Motor neuron (in vitro differentiated cells): ENCODE results near the gene ADAM15. TPM values are rescaled to one million over a fixed set of nuclear protein-coding genes. Genes with fewer than 3 reads are reported as not detected.

Experiments used
- ATAC-seq, 8 experiments: fragments of 200-7000 bp; cut with Tn5 transposase; replicated peaks in 6 of 8; 2 replicates each; pipeline ENCODE4 v1.8.0; 2021; ENCODE audit warnings: mild to moderate bottlenecking in 8 of 8, moderate library complexity in 8 of 8
- H3K27ac ChIP-seq, 2 donors: fragments of 250-450 bp; sonication (Bioruptor Pico); 2 replicates each; pipeline ENCODE4 v1.9.0; 2021; ENCODE audit warnings: antibody characterized with exemption in 2 of 2, mild to moderate bottlenecking in 2 of 2, moderate library complexity in 1 of 2
- H3K4me1 ChIP-seq, 2 donors: fragments of 250-450 bp; sonication (Bioruptor Pico); replicated peaks in 1 of 2; 2 replicates each; pipeline ENCODE4 v1.6.1; 2021; ENCODE audit warnings: antibody characterized with exemption in 2 of 2, mild to moderate bottlenecking in 2 of 2, moderate library complexity in 1 of 2
- H3K4me3 ChIP-seq, 5 donors: fragments of 250-450 bp; sonication (Bioruptor Pico); 2 replicates each; pipeline ENCODE4 v1.9.0; 2021; ENCODE audit warnings: antibody characterized with exemption in 5 of 5, mild to moderate bottlenecking in 5 of 5, moderate library complexity in 4 of 5
- WGBS, 10 experiments: fragments of 450-650 bp; shearing (Covaris generic); methylation state at CpG; one replicate each; pipeline ENCODE4 v1.0.0; 2022; 5-methylcytosine and 5-hydroxymethylcytosine counted together
- in situ Hi-C, 9 experiments: fragments of 400-800 bp; cut with MboI; loops; one replicate each; pipeline ENCODE4 v1.15.0; 2021; ENCODE audit warnings: low sequenced_read_pairs in 9 of 9, low pct_unique_long_range_greater_than_20kb in 2 of 9; ENCODE audit not compliant: unreplicated experiment in 9 of 9
- total RNA-seq, 8 experiments: library from RNA; unstranded; fragments of 300-600 nt; gene quantifications; 2 replicates each; pipeline versions ENCODE4 v1.2.3 to v1.2.4, GENCODE V29; 2022

The ADAM15 gene
- total RNA-seq, 8 experiments from 2014 or later: 15.7 to 76.9 (median 28.1) TPM

DNA sequence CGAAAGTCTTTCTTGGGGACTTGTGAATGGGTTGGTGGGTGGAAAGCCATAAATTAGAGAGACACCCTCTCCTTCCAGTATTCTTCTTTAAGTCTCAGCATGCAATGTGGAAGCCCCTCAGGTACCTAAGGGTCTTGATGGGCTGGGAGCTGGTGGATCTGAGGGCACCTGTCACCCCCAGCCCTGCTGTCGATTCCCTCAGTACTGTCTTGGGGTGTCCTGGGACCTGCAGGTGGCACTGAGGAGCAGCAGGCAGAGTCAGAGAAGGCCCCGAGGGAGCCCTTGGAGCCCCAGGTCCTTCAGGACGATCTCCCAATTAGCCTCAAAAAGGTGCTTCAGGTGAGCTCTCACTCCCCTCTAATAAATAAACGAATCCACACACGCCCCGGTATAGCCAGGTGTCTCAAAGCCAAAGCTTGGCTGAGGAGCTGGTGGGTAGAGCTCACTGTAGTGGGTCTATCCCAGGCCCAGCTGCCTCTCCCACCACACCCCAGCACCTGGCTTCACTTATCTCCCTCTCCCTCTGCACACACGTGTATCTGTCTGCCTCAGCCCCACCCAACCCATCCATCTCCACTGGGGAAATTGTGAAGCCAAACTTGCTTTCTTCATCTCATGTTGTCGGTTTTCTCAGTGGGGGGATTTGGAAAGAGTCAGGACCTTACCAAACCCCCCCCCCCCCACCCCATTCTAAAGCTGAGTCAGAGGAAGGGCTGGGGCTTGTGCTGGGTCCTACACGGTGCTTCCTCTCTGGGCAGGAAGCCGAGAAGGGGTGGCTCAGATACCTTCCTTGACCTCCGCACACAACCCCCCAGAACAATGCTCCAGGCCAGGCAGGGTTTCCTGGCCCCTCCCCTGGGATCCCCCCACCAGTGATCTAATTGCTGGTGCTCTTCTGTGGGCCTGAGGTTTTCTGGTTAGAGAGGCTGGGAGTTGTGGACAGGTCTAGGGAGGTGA is 1.6 kb downstream of the ADAM15 start:
- ATAC-seq: no peak
- in situ Hi-C loops: loop anchor here in 5 of 9 experiments (25.0 kb wide), 3 partner anchors 90 to 565 kb away; partner anchors contain the start of genes CHRNB2 (in 3 of the 5), UBE2Q1 (in 3 of the 5), CKS1B (in 2 of the 5) and PBXIP1 (in 2 of the 5)
- WGBS, 10 experiments: 0 to 87% (median 44%) methylated on average over 1 to 6 of the region's 12 CpGs; no CpG with 5 or more reads in 5 of the 10 experiments
- peak overlapping the region; percentile 51 to 66 (median 64) for H3K4me3 ChIP-seq
- H3K27ac ChIP-seq: no peak overlapping the region
- H3K4me1 ChIP-seq: peaks cover 20 to 21% of the 10 kb centered on the region in 2 donors

DNA sequence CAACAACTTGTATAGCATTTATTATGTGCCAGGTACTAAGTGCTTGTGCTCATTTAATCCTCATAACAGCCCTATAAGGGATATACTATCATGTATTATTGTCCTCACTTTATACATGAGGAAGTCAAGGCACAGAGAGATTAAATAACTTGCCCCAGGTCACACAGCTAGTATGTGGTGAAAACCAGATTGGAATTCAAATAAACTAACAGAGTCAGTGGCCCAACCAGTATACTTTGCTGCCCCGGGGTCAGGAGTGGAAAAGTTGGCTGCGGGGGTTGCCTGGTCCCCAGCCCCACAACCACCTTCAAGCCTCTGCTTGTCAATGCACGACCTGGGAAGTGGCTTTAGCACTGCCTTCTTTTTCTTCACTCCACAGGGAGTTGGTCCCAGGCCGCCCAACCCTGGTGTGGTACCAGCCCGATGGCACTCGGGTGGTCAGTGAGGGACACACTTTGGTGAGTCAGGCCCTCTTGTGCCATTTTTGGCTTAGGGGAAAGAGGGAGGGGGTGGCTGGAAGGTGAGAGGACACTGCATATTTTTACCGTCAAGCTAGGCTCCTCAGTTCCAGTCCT is 2.5 kb downstream of the ADAM15 start:
- in situ Hi-C loops: loop anchor here in 5 of 9 experiments (25.0 kb wide), 3 partner anchors 91 to 566 kb away; partner anchors contain the start of genes CHRNB2 (in 3 of the 5), UBE2Q1 (in 3 of the 5), CKS1B (in 2 of the 5) and PBXIP1 (in 2 of the 5)
- 50 to 93% (median 81%) methylated on average over 1 to 7 of the region's 7 CpGs; no CpG with 5 or more reads in 3 of the 10 experiments for WGBS, 10 experiments
- Histone ChIP-seq H3K27ac (no peak overlapping the region), H3K4me1 (peaks cover 20 to 21% of the 10 kb centered on the region in 2 donors), H3K4me3 (no peak overlapping the region)
- no peak for ATAC-seq

DNA sequence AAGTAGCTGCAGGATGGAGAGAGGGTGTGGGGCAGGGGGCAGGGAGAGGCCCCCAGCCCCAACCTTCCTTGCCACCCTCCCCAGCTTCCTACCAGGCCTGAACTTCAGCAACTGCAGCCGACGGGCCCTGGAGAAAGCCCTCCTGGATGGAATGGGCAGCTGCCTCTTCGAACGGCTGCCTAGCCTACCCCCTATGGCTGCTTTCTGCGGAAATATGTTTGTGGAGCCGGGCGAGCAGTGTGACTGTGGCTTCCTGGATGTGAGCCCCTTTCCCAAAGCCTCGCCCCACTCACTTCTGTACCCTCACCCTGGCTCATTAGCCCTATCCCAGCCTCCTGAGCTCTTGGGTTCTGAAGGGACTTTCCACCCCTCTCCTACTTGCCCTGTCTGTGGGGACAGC is 6.0 kb downstream of the ADAM15 start:
- WGBS, 10 experiments: 87 to 91% methylated on average over 3 to 6 of the region's 8 CpGs; no CpG with 5 or more reads in 8 of the 10 experiments
- no peak overlapping the region for H3K27ac ChIP-seq
- H3K4me1 ChIP-seq: peaks cover 15 to 18% of the 10 kb centered on the region in 2 donors
- no peak for ATAC-seq
- in situ Hi-C loops: loop anchor here in 5 of 9 experiments (25.0 kb wide), 3 partner anchors 95 to 570 kb away; partner anchors contain the start of genes CHRNB2 (in 3 of the 5), UBE2Q1 (in 3 of the 5), CKS1B (in 2 of the 5) and PBXIP1 (in 2 of the 5)
- no peak overlapping the region for H3K4me3 ChIP-seq

DNA sequence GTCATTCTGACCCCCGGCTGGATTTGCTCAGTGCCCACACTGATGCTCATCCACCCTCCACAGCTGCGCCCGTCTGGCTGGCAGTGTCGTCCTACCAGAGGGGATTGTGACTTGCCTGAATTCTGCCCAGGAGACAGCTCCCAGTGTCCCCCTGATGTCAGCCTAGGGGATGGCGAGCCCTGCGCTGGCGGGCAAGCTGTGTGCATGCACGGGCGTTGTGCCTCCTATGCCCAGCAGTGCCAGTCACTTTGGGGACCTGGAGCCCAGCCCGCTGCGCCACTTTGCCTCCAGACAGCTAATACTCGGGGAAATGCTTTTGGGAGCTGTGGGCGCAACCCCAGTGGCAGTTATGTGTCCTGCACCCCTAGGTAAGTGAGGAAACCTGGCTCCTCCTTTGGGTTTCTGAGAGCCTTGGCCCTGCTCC is 6.7 kb downstream of the ADAM15 start:
- no peak overlapping the region for H3K4me3 ChIP-seq
- in situ Hi-C loops: loop anchor here in 5 of 9 experiments (25.0 kb wide), 3 partner anchors 95 to 570 kb away; partner anchors contain the start of genes CHRNB2 (in 3 of the 5), UBE2Q1 (in 3 of the 5), CKS1B (in 2 of the 5) and PBXIP1 (in 2 of the 5)
- no peak overlapping the region for H3K27ac ChIP-seq
- no peak for ATAC-seq
- 89 to 100% (median 100%) methylated on average over 3 to 7 of the region's 13 CpGs; no CpG with 5 or more reads in 6 of the 10 experiments for WGBS, 10 experiments
- H3K4me1 ChIP-seq: peaks cover 15 to 16% of the 10 kb centered on the region in 2 donors

DNA sequence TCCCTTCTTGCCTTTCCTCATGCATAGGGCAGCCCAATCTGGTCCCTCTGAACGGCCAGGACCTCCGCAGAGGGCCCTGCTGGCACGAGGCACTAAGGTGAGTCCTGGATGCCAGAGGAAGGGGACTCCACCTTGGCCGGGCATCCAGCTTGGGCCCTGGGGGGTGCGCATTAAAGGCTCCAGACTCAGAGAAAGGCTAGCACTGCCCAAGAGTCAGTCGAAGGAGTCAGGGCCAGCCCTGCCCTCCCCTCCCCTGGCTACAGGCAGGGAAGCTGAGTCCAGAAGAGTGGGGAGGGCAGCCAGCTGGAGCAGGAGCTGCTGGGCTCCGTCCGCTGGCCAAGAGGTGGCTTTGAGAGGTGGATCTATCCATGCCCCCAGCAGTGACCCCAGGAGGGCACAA is 9.6 kb downstream of the ADAM15 start:
- Histone ChIP-seq H3K4me3 (no peak overlapping the region), H3K4me1 (peaks cover 15 to 21% of the 10 kb centered on the region in 2 donors), H3K27ac (no peak overlapping the region)
- ATAC-seq: no peak
- in situ Hi-C loops: loop anchor here in 5 of 9 experiments (25.0 kb wide), 3 partner anchors 98 to 573 kb away; partner anchors contain the start of genes CHRNB2 (in 3 of the 5), UBE2Q1 (in 3 of the 5), CKS1B (in 2 of the 5) and PBXIP1 (in 2 of the 5)
- WGBS, 10 experiments: 87 to 91% methylated on average over 6 to 7 of the region's 8 CpGs; no CpG with 5 or more reads in 8 of the 10 experiments

DNA sequence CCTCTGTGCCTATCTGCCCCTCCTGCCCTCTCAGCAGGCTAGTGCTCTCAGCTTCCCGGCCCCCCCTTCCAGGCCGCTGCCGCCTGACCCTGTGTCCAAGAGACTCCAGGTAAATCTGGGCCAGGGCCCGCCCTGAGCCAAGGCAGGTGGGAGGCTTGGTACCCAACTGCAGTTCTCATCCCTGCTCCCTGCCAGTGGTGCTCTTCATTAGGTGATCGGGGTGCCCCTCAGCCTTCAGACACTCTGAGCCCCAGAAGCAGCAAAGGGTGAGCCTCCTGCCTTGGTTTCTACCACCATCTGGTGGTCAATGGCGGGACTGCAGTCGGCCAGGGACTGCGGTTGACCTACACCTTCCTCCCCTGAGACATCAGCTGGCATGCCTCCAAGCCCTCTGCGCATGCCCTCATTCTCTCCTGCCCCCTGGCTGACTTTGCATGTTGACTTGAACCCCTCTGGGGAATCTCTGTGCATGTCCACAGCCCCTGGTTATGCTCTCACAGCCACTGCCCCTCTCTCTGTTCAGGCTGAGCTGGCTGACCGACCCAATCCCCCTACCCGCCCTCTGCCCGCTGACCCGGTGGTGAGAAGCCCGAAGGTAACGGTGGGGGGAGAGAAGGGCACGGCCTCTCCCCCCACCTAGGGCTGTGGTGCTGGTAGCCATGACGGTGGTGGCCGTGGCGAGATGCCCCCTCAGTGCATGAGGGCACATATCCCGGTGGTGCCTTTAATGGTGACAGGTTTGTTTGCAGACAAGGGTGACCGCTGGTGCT is 10.4 kb downstream of the ADAM15 start:
- H3K27ac ChIP-seq: peak overlapping the region in 1 of 2 donors; percentile 36
- peak; percentile 42 to 63 (median 60) for ATAC-seq
- in situ Hi-C loops: loop anchor here in 5 of 9 experiments (25.0 kb wide), 3 partner anchors 99 to 574 kb away; partner anchors contain the start of genes CHRNB2 (in 3 of the 5), UBE2Q1 (in 3 of the 5), CKS1B (in 2 of the 5) and PBXIP1 (in 2 of the 5)
- H3K4me1 ChIP-seq: peaks cover 15 to 21% of the 10 kb centered on the region in 2 donors
- peak overlapping the region in 1 of 5 donors; percentile 4 for H3K4me3 ChIP-seq
- 0 to 80% (median 10%) methylated on average over 1 to 8 of the region's 21 CpGs; no CpG with 5 or more reads in 3 of the 10 experiments for WGBS, 10 experiments

DNA sequence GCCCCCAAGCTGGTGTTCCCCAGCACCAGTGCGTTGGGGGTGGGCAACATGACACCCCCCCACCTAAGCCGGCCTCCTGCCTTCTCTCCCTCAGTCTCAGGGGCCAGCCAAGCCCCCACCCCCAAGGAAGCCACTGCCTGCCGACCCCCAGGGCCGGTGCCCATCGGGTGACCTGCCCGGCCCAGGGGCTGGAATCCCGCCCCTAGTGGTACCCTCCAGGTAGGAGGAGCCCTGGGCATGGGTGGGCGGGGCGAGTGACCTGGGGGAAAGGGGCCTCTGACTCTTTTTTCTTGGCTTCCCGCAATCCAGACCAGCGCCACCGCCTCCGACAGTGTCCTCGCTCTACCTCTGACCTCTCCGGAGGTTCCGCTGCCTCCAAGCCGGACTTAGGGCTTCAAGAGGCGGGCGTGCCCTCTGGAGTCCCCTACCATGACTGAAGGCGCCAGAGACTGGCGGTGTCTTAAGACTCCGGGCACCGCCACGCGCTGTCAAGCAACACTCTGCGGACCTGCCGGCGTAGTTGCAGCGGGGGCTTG is 11.1 kb downstream of the ADAM15 start:
- Histone ChIP-seq H3K4me1 (peaks cover 15 to 21% of the 10 kb centered on the region in 2 donors), H3K4me3 (peak overlapping the region; percentile 16 to 72 (median 54)), H3K27ac (no peak overlapping the region)
- peak in 5 of 8 experiments; percentile 11 to 27 (median 24) for ATAC-seq
- in situ Hi-C loops: loop anchor here in 5 of 9 experiments (25.0 kb wide), 3 partner anchors 100 to 575 kb away; partner anchors contain the start of genes CHRNB2 (in 3 of the 5), UBE2Q1 (in 3 of the 5), CKS1B (in 2 of the 5) and PBXIP1 (in 2 of the 5)
- WGBS, 10 experiments: 13% methylated on average over 3 of the region's 29 CpGs; no CpG with 5 or more reads in 9 of the 10 experiments

DNA sequence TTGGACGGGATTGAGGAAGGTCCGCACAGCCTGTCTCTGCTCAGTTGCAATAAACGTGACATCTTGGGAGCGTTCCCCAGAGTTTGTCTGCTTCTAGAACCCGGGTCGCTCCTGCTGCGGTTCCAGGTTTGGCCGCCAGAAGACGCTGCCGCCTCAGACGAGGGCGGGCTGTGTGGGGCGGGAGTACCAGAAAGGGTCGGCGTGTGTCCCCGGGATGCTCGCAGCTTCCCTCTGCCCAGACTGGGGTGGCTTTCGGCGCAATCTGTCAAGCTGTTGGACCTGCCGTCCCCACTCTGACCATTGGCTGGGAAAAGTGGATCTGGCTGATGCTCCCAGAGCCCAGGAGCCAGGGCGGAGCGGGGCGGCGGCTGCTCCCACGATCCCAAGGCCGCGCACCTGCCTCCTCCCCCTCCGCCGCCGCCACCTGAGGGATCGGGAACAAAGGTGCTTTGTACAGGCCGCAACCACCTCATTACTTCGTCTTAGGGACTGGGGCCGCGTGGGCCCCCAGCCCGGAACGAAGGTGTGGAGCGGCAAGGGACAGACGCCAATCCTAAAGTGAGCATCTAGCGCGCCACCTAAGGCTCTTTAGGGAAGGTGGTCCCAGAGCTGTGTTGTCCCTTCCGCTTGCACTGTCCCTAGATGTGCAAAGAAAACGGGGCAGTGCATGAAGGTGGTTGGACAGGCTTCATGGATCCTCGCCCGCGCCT is 11.7 kb downstream of the ADAM15 start:
- Histone ChIP-seq H3K27ac (no peak overlapping the region), H3K4me1 (peaks cover 15 to 21% of the 10 kb centered on the region in 2 donors), H3K4me3 (peak overlapping the region; percentile 16 to 72 (median 54))
- ATAC-seq: peak in 7 of 8 experiments; percentile 7 to 64 (median 58)
- in situ Hi-C loops: loop anchor here in 5 of 9 experiments (25.0 kb wide), 3 partner anchors 101 to 576 kb away; partner anchors contain the start of genes CHRNB2 (in 3 of the 5), UBE2Q1 (in 3 of the 5), CKS1B (in 2 of the 5) and PBXIP1 (in 2 of the 5)
- WGBS, 10 experiments: 0 to 30% (median 2%) methylated on average over 1 to 10 of the region's 46 CpGs; no CpG with 5 or more reads in 2 of the 10 experiments

DNA sequence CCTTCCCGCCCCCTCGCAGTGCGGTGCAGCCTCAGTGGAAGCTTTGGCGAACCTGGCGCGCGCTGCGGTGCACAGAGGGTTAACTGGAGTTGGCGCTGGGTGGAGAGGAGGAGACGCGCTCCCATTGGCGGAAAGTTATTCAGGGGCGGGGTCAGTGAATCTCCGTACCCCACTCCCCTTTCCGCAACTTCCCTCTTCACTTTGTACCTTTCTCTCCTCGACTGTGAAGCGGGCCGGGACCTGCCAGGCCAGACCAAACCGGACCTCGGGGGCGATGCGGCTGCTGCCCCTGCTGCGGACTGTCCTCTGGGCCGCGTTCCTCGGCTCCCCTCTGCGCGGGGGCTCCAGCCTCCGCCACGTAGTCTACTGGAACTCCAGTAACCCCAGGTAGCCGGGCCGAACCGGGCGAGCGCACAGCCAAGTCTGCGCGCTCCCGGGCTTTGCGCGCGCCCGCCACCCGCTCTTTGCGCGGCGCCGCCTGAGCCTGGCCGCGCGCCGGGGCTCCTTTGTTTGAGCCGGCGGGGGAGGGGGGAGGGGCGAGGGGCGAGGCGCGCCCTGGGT is 12.5 kb downstream of the ADAM15 start, which contains the start of gene EFNA4:
Gene EFNA4, plus strand, starts transcription at position 191 of the 561 bp plus-strand sequence. Its CDS starts 84 bp downstream, at position 275.
- peak; percentile 60 to 89 (median 66) for ATAC-seq
- H3K4me3 ChIP-seq: peak within 1 kb of the TSS; percentile 38 to 72 (median 54)
- peaks cover 15 to 21% of the 10 kb centered on the region in 2 donors for H3K4me1 ChIP-seq
- peak within 1 kb of the TSS; percentile 53 to 71 for H3K27ac ChIP-seq
- WGBS, 10 experiments: 0 to 3% (median 1%) methylated on average over 2 to 24 of the region's 57 CpGs; no CpG with 5 or more reads in 3 of the 10 experiments
- in situ Hi-C loops: loop anchor here in 5 of 9 experiments (25.0 kb wide), 3 partner anchors 101 to 576 kb away; partner anchors contain the start of genes CHRNB2 (in 3 of the 5), UBE2Q1 (in 3 of the 5), CKS1B (in 2 of the 5) and PBXIP1 (in 2 of the 5)
